Psoas muscle (tissue), 8 donors: ENCODE measurements around the gene SEMG1. TPM values are rescaled to one million over a fixed set of nuclear protein-coding genes. Genes with fewer than 3 reads are reported as not detected.

Source experiments
- ATAC-seq, 4 donors: fragments of 200-7000 bp; cut with Tn5 transposase; one replicate each; pipeline ENCODE4 v1.9.1; 2020; ENCODE audit warnings: moderate library complexity in 3 of 4, mild to moderate bottlenecking in 2 of 4
- DNase-seq, 2 donors: peaks; one replicate each; pipeline ENCODE4 v3.0.0-alpha.2; 2020
- H3K27ac ChIP-seq: fragments of 200-600 bp; one replicate; pipeline ENCODE4 v1.8.0; 2022
- H3K27me3 ChIP-seq, 3 donors: fragments of 200-600 bp in 1 of 3; one replicate each; pipeline versions ENCODE4 v1.6.1 to v1.8.0; 2013 to 2022; ENCODE audit warnings: low read length in 2 of 3, mild to moderate bottlenecking in 2 of 3, moderate library complexity in 1 of 3; ENCODE audit not compliant: insufficient read depth in 3 of 3
- H3K36me3 ChIP-seq, 2 donors: fragments of 200-600 bp in 1 of 2; one replicate each; pipeline versions ENCODE4 v1.6.1 to v1.8.0; 2013 to 2022; ENCODE audit warnings: low read depth in 1 of 2, mild to moderate bottlenecking in 1 of 2, moderate library complexity in 1 of 2; ENCODE audit not compliant: insufficient read depth in 1 of 2
- H3K4me1 ChIP-seq: fragments of 200-600 bp; one replicate; pipeline ENCODE4 v1.8.0; 2022
- H3K4me3 ChIP-seq: fragments of 200-600 bp; one replicate; pipeline ENCODE4 v1.8.0; 2022; ENCODE audit warnings: mild to moderate bottlenecking
- H3K9me3 ChIP-seq: fragments of 200-600 bp; one replicate; pipeline ENCODE4 v1.8.0; 2022
- CTCF ChIP-seq: fragments of 200-600 bp; IDR thresholded peaks from one replicate; pipeline ENCODE4 v1.8.0; 2022; ENCODE audit warnings: antibody characterized with exemption
- WGBS, 3 donors: extraction: QIAGEN DNeasy Blood & Tissue Kit; methylation state at CpG; one replicate each; pipeline versions ENCODE4 v1.1.6 to v1.1.7; 2013; 5-methylcytosine and 5-hydroxymethylcytosine counted together
- intact Hi-C, 2 donors: fragments of 100-400 bp; cut with DNase I; formaldehyde crosslinking; loops; one replicate each; pipeline versions ENCODE4 v1.11.0 to v1.14.2; 2022
- polyA plus RNA-seq, 3 donors: library from polyadenylated mRNA; stranded (reverse); fragments of 200-250 nt; gene quantifications; one replicate each; pipeline ENCODE4 v1.2.3, GENCODE V29; 2013
- total RNA-seq, 4 donors: library from RNA; stranded (reverse); fragmentation: NEBNext Ultra II Directional in 2 of 4; extraction: Animal tissue kit (Norgen Biotek cat#: 25700) in 2 of 4; gene quantifications; one replicate each; pipeline versions ENCODE4 v1.2.1 to v1.2.4, GENCODE V29; 2021 to 2023
- donor health status: healthy with polysubstance abuse.
- donor health status: DM: no; HTN: no; CAD: no; lungs with moderate emphysema.
- donor health status: Bipolar disorder and iron deficiency.
- donor health status: healthy.
- donor health status: DM: yes; HTN: yes; CAD: no.
- donor health status: DM: no; HTN: no; CAD: no.
- donor health status: DM: no; HTN: no; CAD: no.
- donor health status: DM: yes; HTN: yes; CAD: no.

The SEMG1 gene
- total and polyA plus RNA-seq, 7 donors: not detected

- H3K4me3 ChIP-seq: no peak overlapping the region
- no peak for ATAC-seq
- WGBS, 3 donors: 80 to 84% (median 84%) methylated on average over 3 of the region's 3 CpGs
- no peak for DNase-seq
- intact Hi-C loops: no loop called here
- H3K27ac ChIP-seq: no peak overlapping the region
- H3K4me1 ChIP-seq: no peaks in the 10 kb centered on the region
- H3K9me3 ChIP-seq: no peaks in the 10 kb centered on the region
- H3K27me3 ChIP-seq: no peaks in the 10 kb centered on the region
- TF ChIP-seq CTCF: no peak
- H3K36me3 ChIP-seq: no peaks in the 10 kb centered on the region
Observed at GRCh38 chr20:45212836-45213235, 6.0 kb downstream of the SEMG1 start.

- Histone ChIP-seq H3K4me3 (no peak overlapping the region), H3K27ac (no peak overlapping the region), H3K4me1 (no peaks in the 10 kb centered on the region), H3K27me3 (peaks cover 0 to 6% (median 5%) of the 10 kb centered on the region in 3 donors), H3K36me3 (no peaks in the 10 kb centered on the region), H3K9me3 (no peaks in the 10 kb centered on the region)
- DNase-seq (no peak), ATAC-seq (no peak)
- intact Hi-C loops: no loop called here
- WGBS, 3 donors: 63 to 70% (median 67%) methylated on average over 4 of the region's 4 CpGs
- TF ChIP-seq CTCF: no peak
Observed at GRCh38 chr20:45218124-45218523, 11.3 kb downstream of the SEMG1 start.

DNA sequence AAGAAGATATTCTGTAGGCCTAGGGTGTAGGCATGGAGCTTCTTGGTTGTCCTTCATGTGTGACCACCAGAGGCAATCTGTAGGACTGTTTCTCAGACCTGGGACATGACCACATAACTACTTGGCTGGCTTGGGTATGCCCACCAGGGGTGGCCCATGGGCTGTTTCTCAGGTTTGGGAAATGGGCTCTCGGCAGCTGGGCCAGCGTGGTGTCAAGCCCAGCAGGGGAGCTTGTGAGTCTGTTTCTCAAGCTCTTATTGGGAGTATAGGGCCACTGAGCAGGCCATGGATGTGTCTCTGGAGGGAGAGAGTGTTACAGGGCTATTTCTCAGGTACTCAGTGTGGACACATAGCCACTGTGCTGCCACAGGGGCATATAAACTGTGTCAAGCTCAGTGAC is 11.8 kb downstream of the SEMG1 start:
- DNase-seq (no peak), ATAC-seq (no peak)
- Histone ChIP-seq H3K4me3 (no peak overlapping the region), H3K27me3 (peaks cover 0 to 6% (median 5%) of the 10 kb centered on the region in 3 donors), H3K36me3 (no peaks in the 10 kb centered on the region), H3K9me3 (no peaks in the 10 kb centered on the region), H3K4me1 (no peaks in the 10 kb centered on the region), H3K27ac (no peak overlapping the region)
- intact Hi-C loops: no loop called here
- WGBS, 3 donors: 67 to 97% (median 75%) methylated on average over 2 of the region's 2 CpGs
- TF ChIP-seq CTCF: no peak

GRCh38 chr20:45221076-45221475 is 14.2 kb downstream of the SEMG1 start, which contains the start of gene SEMG2:
TSS of gene SEMG2 (plus strand) at chr20:45221373. CDS start at chr20:45221390, 17 bp downstream.
- TF ChIP-seq CTCF: no peak
- WGBS, 3 donors: 82 to 90% (median 87%) methylated on average over 4 of the region's 4 CpGs
- H3K4me1 ChIP-seq: no peaks in the 10 kb centered on the region

GRCh38 chr20:45223136-45223535 is 16.3 kb downstream of the SEMG1 start:
- Histone ChIP-seq H3K36me3 (no peaks in the 10 kb centered on the region), H3K27me3 (peaks cover 2 to 6% (median 5%) of the 10 kb centered on the region in 3 donors), H3K4me1 (no peaks in the 10 kb centered on the region), H3K9me3 (no peaks in the 10 kb centered on the region), H3K4me3 (no peak overlapping the region), H3K27ac (no peak overlapping the region)
- TF ChIP-seq CTCF: no peak
- intact Hi-C loops: no loop called here
- DNase-seq (no peak), ATAC-seq (no peak)

More at GRCh38 chr20:45221076-45221475, 14.2 kb downstream of the SEMG1 start, which contains the start of gene SEMG2:
- Histone ChIP-seq H3K9me3 (no peaks in the 10 kb centered on the region), H3K27me3 (peaks cover 2 to 6% (median 5%) of the 10 kb centered on the region in 3 donors), H3K27ac (no peak within 1 kb of the TSS), H3K4me3 (no peak within 1 kb of the TSS), H3K36me3 (no peaks in the 10 kb centered on the region)
- no peak for ATAC-seq
- no peak for DNase-seq
- intact Hi-C loops: no loop called here
